ACC112 (cell line): ENCODE data around the gene HES3.

Experiments used
- H2AFZ ChIP-seq: fragments of 200-600 bp; sonication (generic); one replicate; pipeline ENCODE4 v1.6.0; 2017; ENCODE audit warnings: antibody characterized with exemption, low read length; ENCODE audit not compliant: unreplicated experiment
- H3K27ac ChIP-seq: fragments of 200-600 bp; sonication (generic); 2 replicates; pipeline ENCODE4 v1.5.1; 2014; ENCODE audit warnings: low read depth, mild to moderate bottlenecking, antibody characterized with exemption, low read length, moderate library complexity
- H3K27me3 ChIP-seq: fragments of 200-600 bp; sonication (generic); 2 replicates; pipeline ENCODE4 v1.6.1; 2014; ENCODE audit warnings: mild to moderate bottlenecking, antibody characterized with exemption, low read length, moderate library complexity, mixed read lengths; ENCODE audit not compliant: insufficient read depth
- H3K36me3 ChIP-seq: fragments of 200-600 bp; sonication (generic); 2 replicates; pipeline ENCODE4 v1.6.1; 2016; ENCODE audit warnings: mild to moderate bottlenecking, antibody characterized with exemption, low read length, moderate library complexity, mixed read lengths; ENCODE audit not compliant: insufficient read depth
- H3K4me1 ChIP-seq: fragments of 200-600 bp; sonication (generic); one replicate; pipeline ENCODE4 v1.6.1; 2016; ENCODE audit warnings: low read length, mixed read lengths; ENCODE audit not compliant: insufficient read depth, unreplicated experiment, control insufficient read depth
- H3K4me3 ChIP-seq: fragments of 200-600 bp; sonication (generic); 2 replicates; pipeline ENCODE4 v1.5.1; 2014; ENCODE audit warnings: mild to moderate bottlenecking, low read depth, low read length
- H3K79me2 ChIP-seq: fragments of 200-600 bp; sonication (generic); one replicate; pipeline ENCODE4 v1.6.0; 2016; ENCODE audit warnings: low read length; ENCODE audit not compliant: control insufficient read depth, unreplicated experiment, insufficient read depth

HES3 gene

DNA sequence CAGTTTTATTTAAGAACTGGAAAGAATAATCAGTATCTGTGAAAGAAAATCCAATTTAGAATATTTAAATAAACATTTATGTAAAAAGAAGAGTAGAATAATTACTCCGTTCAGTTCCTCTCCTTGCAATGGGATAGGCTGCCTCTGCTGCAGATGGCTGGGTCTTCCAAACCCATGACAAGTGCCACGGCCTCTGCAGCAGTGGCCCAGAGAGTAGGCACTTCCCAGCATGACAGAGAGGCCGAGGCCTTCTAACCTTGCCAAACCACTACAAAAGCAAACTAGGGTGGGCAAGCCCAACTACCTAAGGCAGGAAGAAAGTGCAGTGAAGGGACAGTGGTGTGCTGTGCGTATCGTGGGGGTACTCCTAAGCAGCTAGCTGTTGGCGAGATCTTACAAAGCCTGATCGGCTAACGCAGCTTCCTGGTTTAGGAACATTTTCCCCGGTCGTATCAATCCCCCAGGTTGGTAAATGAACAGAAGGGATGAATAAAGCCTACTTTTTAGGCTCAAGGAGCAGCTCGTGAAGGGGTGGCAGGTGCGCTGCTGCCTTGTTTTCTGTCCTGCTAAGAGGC is 22.7 kb upstream of the HES3 start:
- Histone ChIP-seq H3K36me3 (peaks cover 17% of the 10 kb centered on the region), H3K4me3 (no peak overlapping the region), H3K79me2 (no peaks in the 10 kb centered on the region), H2AFZ (no peak overlapping the region), H3K4me1 (peaks cover 7% of the 10 kb centered on the region), H3K27ac (no peak overlapping the region), H3K27me3 (no peaks in the 10 kb centered on the region)

- H3K4me1 ChIP-seq = peaks cover 7% of the 10 kb centered on the region
- peaks cover 22% of the 10 kb centered on the region for H3K36me3 ChIP-seq
- H3K27ac ChIP-seq = no peak overlapping the region
- no peaks in the 10 kb centered on the region for H3K27me3 ChIP-seq
- no peak overlapping the region for H2AFZ ChIP-seq
- H3K79me2 ChIP-seq = peaks cover 5% of the 10 kb centered on the region
- no peak overlapping the region for H3K4me3 ChIP-seq
These were observed 21.3 kb upstream of the HES3 start for GRCh38 chr1:6222636-6223035.

DNA sequence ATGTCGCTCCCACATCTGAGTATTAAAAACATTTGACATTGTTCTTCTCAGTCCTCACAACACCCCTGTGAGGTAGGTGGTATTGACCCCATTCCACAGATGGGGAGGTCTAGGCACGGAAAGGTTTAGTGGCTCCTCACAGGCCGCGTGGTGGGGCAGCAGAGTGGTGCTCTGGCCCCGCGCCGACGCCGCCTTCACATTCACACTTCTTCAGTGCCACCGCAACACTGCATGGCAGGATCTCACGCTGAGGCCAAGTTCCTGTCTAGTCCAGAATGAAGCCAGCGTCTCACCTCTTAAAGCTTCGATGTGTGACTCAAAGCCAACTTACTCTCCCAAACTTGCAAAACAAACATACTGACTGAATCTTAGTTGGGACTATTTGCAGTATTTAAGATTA is 20.4 kb upstream of the HES3 start:
- Histone ChIP-seq H3K27ac (no peak overlapping the region), H3K36me3 (peaks cover 22% of the 10 kb centered on the region), H3K4me1 (peaks cover 7% of the 10 kb centered on the region), H2AFZ (no peak overlapping the region), H3K27me3 (no peaks in the 10 kb centered on the region), H3K4me3 (no peak overlapping the region), H3K79me2 (peaks cover 5% of the 10 kb centered on the region)

- Histone ChIP-seq H3K4me3 (no peak overlapping the region), H3K27ac (no peak overlapping the region), H3K4me1 (peaks cover 7% of the 10 kb centered on the region), H3K27me3 (no peaks in the 10 kb centered on the region), H2AFZ (no peak overlapping the region), H3K79me2 (peaks cover 5% of the 10 kb centered on the region), H3K36me3 (peaks cover 23% of the 10 kb centered on the region)
These were observed 19.3 kb upstream of the HES3 start for GRCh38 chr1:6224718-6225117.

DNA sequence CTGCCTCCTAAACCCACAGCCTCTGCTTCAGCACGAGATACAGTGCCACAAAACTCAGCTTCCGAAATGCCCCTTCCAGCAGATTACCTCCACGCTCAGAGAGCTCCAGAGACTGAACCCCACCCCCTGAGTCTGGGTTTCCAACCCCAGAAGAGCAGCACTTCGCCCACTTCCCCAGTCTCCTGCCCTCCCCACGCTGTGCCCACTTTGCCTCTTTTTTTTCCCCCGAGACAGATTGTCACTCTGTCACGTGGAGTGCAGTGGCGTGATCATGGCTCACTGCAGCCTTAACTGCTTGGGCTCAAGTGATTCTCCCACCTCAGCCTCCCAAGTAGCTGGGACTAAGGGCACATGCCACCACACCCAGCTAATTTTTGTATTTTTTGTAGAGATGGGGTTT is 18.3 kb upstream of the HES3 start:
- peaks cover 25% of the 10 kb centered on the region for H3K36me3 ChIP-seq
- H2AFZ ChIP-seq = no peak overlapping the region
- no peak overlapping the region for H3K4me3 ChIP-seq
- no peak overlapping the region for H3K27ac ChIP-seq
- H3K27me3 ChIP-seq = no peaks in the 10 kb centered on the region
- H3K4me1 ChIP-seq = peaks cover 7% of the 10 kb centered on the region
- peaks cover 5% of the 10 kb centered on the region for H3K79me2 ChIP-seq

- H3K79me2 ChIP-seq = peaks cover 27% of the 10 kb centered on the region
- H3K4me1 ChIP-seq = peaks cover 13% of the 10 kb centered on the region
- no peaks in the 10 kb centered on the region for H3K27me3 ChIP-seq
- H3K4me3 ChIP-seq = no peak overlapping the region
- no peak overlapping the region for H3K27ac ChIP-seq
- no peak overlapping the region for H2AFZ ChIP-seq
- peaks cover 6% of the 10 kb centered on the region for H3K36me3 ChIP-seq
These were observed 10.6 kb upstream of the HES3 start for GRCh38 chr1:6233376-6233775.

- Histone ChIP-seq H2AFZ (peak overlapping the region; percentile 55), H3K79me2 (peaks cover 27% of the 10 kb centered on the region), H3K4me1 (peaks cover 13% of the 10 kb centered on the region), H3K4me3 (peak overlapping the region; percentile 90), H3K27ac (peak overlapping the region; percentile 38; the same call in 1 of the 2 replicates), H3K36me3 (peaks cover 6% of the 10 kb centered on the region), H3K27me3 (no peaks in the 10 kb centered on the region)
These were observed 9.3 kb upstream of the HES3 start for GRCh38 chr1:6234502-6235295.

DNA sequence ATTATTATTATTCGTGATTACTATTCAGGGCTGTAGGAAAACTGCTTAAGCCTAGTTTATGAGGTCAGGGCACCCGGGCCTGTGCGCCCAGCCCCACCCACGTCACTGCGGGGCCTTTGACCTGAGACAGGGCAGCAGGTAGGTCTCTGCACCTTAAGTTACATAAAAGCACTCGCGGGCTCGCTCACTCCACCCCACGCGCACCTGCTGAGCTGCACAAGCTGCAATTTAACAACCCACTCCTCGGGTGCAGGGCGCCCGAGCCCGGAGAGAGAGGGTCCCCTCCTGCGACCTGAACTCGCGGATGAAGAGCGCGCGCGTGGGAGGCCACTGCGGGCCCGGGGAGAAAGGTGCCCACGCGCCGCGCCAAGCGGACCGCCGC is 8.7 kb upstream of the HES3 start:
- peak overlapping the region; percentile 90 for H3K4me3 ChIP-seq
- H2AFZ ChIP-seq = peak overlapping the region; percentile 55
- H3K27me3 ChIP-seq = no peaks in the 10 kb centered on the region
- peaks cover 4% of the 10 kb centered on the region for H3K36me3 ChIP-seq
- peak overlapping the region; percentile 38; the same call in 1 of the 2 replicates for H3K27ac ChIP-seq
- peaks cover 13% of the 10 kb centered on the region for H3K4me1 ChIP-seq
- peaks cover 27% of the 10 kb centered on the region for H3K79me2 ChIP-seq

- H3K4me1 ChIP-seq = peaks cover 13% of the 10 kb centered on the region
- peaks cover 4% of the 10 kb centered on the region for H3K36me3 ChIP-seq
- H2AFZ ChIP-seq = no peak overlapping the region
- peaks cover 17% of the 10 kb centered on the region for H3K27me3 ChIP-seq
- H3K4me3 ChIP-seq = no peak overlapping the region
- peaks cover 27% of the 10 kb centered on the region for H3K79me2 ChIP-seq
- no peak overlapping the region for H3K27ac ChIP-seq
These were observed 6.9 kb upstream of the HES3 start for GRCh38 chr1:6237093-6237492.

DNA sequence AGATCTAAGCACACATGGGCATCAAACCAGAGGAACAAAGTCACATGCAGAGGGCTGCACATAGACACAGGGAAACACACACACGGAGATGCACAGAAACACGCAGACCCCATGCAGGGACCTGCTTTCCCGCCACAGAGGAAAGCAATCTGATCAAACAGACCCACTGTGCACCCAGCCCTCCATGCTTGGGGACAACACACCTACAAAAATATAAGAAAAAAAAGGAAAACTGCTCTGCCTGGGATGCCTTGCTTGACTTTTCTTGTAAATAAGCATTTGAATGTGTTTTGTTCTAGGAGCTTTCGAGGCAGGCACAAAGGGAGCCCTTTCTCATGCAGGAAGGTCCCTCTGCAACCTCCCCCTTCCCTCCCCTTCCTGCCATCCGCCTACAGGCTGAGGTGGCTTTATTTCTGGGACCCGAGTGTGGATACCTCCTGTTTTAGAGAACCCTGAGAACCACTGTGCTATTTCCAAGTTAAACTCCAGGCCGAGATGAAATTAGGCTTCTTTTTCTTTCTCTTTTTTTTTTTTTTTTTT is 4.7 kb upstream of the HES3 start:
- Histone ChIP-seq H3K4me3 (no peak overlapping the region), H3K27ac (no peak overlapping the region), H2AFZ (no peak overlapping the region), H3K27me3 (peaks cover 38% of the 10 kb centered on the region), H3K4me1 (peaks cover 2% of the 10 kb centered on the region), H3K36me3 (no peaks in the 10 kb centered on the region), H3K79me2 (peaks cover 15% of the 10 kb centered on the region)
